HG02938 (cell line): ENCODE results near the gene SSBP3.

Experiments
- ATAC-seq: cut with Tn5 transposase; IDR thresholded peaks from one replicate; pipeline ENCODE4 v1.9.1; 2021; ENCODE audit warnings: mild to moderate bottlenecking, moderate library complexity; ENCODE audit not compliant: unreplicated experiment

The SSBP3 gene

DNA sequence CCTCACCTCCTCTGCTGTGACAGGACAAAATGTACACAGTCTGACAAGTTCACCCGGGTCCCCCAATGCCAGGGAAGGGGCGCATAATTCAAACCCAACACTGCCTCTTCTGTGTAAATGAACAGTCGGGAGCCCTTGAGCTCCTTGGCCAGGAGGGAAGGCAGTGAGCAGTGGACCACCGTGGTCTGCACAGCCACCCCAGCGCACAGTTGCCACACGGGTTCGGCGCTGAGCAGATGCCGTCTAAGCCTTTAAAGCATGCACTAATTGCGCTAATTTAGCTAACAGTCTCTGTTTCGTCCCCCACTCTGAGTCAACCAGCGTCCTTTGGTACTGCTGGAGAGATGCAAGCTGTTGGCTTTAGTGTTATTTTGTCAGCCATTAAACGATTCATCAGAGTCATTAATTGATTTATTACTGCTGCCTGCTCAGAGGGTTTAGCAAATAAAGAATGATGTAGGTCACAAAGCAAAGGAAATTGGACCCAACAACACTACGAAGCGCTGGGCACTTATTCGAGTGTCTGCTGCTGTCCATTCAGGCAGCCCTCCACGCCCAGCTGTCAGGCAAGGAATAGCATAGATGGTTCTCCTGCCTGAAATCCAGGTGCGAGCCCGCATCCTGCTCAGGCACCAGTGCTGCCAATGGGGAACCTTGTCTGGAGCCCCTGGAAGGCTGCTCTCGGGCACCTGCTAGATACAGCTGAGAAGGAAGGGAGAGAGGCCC, 114.8 kb downstream of the SSBP3 start:
- ATAC-seq, result no peak

DNA sequence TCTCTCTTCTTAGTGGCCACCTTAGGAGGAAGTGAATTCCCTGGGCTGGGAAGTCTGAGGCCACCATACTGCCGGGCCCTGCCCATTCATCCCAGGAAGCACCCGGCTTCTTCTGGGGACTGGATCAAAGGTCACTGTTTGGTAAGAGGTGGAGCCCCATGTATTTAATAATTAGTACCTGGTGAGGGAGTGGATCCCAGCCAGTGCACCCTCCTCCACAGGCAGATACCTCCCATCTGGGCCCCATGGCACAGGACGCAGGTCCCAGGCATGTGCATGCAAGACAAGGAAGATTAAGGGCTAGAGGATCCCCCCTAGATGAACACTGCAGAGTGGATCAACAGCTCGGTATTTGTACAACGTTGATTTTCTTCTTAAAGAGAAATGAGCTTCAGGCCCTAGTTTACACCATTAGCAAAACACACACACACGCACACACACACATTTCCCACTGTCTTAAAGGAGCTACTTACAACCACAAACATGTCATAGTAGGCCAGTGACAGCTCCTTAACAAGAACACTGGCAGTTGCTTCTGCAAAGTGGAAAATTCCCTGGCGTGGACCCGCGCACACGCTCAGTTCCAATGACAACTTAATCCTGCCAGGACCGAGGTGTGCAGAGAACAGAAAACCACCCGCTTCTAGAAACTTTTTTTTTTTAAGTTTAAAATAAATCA, 115.5 kb downstream of the SSBP3 start:
- ATAC-seq, result no peak

DNA sequence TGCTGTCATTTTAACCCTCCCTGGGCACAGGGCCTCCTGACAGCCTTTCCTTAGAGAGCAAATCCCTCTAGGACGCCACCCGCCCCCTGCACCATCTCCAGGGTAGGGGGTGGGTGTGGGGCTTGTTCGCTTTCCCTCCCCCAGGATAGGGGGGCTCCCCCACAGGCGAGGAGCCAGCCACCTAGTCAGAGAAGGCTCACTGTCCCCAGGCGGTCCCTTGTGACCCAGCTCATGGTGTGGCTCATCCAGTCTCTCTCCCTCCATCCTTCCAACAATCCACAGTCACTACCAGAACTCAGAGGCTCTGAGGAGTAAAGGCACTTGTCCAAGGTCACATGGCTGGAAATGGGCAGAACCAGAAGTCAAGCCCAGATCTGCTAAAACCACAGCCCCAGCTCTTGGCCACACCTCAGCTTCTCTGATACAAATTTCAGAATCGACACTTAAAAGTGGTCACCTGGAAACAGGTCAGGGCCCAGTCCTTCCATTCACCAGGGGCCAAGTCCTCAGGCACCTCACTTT, 116.4 kb downstream of the SSBP3 start:
- no peak for ATAC-seq

DNA sequence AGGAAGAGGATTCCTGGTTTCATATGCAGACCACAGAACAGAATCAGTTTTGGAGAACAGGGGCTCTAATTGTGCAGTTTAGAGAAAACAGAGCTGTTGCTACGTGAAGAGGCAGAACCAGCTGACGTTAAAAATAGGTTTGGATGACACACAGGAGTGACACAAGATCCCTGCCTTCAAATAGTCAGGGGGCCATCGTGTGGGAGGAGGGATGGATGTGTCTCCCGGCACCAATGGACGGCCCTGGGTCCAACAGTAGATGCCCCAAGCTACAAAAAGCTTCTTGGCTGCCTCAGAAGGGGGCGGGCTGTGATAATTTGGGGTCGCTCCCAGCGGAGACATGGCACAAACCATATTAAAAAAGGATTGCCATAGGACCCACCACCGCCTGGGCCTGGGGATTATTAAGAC, 118.4 kb downstream of the SSBP3 start:
- no peak for ATAC-seq

DNA sequence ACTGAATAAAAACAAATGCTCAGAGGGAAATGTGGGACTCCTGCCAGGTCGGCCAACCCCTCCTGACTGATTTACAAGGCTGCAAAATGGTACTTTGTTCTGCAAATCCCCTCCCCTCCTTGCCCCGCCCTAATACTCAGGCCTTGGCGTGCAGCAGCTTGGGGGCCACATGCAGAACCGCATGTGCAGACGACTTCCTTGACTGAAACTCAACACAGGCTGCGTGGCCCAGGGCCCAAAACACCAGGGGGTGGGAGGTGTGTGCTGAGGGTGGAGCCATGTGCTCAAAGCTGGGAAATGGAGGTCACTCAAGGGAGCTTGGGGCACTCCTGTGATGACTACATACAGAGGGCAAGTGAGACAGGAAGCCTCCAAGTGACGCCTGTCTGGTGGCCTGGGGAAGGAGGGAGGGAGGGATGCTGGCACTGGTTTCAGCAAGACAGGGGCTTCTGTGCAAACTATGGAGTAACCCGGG, 119.0 kb downstream of the SSBP3 start:
- peak; percentile 78 for ATAC-seq

DNA sequence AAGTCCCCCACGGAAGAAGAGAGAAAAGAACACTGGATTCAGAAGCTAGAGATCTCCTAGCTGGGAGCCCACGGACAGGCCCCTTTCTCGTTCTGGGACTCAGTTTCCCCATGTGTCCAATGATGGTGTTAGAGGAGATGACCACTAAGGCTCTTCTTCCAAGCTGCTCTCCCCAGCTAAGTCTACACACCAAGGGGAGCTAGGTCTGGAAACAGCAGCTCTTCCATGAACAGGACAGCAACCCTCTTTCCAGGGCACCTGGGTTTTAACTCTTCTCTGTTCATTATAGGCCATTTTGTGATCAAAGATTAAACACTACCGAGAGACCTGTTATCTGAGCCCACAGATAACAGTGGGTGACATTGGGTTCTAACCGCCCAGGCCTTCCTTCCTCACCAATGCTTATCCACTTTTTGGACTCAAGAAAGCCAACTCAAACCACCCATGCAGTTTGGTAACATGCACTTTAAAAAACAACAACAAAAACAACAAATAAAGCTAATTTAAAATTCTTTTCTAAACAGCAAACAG, 120.3 kb downstream of the SSBP3 start:
- no peak for ATAC-seq

DNA sequence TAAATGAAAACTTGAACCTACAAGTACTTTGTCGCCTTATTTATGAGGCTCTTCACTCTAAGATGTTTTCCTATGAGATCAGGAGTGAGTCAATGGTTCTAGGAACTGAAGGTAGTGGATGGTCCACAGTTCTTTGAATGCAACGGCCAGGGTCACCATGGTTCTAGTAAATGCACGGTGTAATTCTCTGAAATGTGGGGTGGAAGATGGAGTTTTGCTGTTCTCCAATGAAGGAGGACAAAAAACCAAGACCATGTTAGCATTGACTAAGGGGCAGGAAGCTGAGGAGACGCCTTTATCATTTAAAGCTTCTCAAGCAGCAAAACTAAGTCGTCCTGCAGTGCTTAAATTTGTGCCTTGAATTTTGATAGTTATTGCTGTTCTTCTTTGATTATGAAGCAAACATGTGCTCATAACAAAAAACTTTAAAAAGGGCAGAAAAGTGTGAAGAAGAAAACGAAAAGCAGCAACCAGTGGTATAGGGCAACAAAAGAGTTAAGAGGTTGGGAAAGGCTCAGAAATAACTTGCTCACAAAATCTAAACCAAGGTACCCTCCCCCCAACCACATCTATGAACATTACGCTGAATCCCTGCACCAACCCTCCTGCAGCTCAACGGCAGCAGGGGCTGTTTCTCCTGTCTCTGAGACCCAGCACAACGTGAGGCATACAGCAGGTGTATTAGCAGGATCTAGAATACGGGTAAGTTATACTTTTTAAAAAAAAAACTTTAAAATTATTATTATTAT, 121.2 kb downstream of the SSBP3 start:
- no peak for ATAC-seq

DNA sequence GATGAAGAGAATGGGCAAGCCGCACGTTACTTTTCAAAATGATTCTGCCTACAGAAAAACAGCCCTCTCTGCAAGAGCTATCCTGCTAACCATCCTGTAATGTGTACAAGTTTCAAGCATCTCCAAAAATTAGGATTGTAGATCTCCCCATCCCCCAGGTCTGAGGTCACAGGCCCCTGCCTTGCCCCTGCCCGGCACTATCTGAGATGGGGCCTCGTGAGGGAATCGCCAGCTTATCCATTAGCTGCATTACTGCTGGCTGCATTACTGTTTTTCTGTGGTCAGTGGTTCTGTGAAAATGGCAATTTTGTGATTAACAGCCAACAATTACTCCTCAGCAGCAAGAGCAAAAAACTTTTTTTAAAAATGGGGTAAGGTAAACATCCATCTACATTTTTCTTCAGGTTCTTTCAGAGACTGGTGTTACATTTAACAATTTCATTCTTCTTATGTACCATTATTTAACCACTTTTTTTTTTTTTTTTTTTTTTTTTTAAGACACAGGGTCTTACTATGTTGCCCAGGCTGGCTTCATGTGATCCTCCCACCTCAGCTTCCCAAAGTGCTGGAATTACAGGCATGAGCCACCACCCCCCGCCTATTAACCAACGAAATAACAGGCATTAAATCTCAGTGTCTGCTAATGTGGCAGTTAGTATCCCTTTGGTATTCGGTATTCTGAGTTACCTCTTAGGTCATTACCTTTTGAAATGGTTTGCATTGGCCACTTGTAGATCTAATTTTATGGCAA, 122.4 kb downstream of the SSBP3 start:
- ATAC-seq, result no peak

DNA sequence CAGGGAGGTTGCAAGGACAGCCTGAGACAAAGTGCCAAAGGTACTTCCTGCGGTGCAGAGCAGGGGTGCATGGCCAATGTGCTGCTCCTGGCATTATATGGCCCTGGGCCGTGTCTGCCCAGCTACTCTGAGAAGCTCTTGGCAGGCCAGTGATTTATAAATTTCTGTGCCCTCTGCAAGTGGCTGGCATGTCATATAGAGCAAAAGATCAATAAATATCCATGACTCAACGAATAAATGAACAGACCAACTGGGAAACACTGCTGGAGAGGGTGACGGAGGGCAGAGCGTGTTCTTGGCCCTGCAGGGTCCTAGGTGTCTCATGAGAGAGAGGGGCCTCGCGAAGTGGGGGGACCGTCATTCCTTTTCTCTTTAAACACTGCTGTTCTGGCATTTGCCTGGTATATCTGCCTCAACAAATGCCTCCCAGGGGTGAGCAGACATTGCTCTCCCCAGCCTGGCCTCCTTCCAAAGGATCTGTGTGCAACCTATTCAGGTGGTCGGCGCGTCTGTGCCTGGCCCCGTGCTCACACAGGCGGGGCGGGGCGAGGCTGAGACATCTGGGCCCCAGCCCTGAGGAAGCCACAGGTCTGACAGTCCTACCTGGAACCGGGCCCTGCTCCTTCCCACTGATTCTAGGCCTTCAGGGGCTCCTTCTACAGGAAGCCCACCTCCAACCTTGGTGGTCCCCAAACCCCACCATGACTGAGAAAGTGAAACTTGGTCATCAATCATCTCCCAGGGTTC, 123.9 kb downstream of the SSBP3 start:
- ATAC-seq, result no peak

DNA sequence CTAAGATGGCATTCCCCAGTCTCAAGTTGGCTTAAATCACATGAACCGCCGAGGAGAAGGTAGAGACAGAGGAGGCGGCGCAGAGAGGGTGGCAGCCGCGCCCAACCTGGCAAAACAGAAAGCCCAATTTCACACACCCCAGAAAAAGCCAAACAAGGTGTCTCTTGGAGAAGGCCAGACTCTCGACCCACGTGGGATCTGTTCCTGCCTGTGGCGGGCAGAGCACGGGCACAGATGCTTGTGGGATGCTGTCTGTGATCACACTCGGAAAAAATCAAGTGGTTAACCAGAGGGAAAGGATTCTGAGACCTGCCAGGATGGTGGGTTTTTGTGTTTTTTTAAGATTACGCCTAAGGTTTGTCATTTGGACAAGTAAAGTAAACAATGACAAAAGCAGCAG, 125.5 kb downstream of the SSBP3 start:
- ATAC-seq, result no peak

DNA sequence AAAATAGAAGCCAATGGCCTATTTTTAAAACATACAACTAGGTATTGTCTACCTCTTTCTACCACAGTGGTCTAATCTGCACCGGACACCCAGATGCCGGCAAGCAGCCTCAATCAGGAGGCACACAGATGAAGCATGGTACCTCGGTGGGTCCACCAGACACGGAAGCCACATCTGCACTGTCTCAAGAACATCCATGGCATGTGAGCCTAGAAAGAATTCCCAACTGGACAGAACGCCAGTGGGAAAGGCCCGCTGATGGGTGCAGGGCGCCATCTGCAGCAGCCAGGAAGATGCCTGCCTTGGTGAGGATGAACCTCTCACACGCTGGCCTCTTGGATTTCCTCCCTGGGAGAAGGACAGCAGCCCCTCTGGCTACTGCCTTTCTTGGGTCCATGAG, 126.7 kb downstream of the SSBP3 start:
- ATAC-seq, result no peak

DNA sequence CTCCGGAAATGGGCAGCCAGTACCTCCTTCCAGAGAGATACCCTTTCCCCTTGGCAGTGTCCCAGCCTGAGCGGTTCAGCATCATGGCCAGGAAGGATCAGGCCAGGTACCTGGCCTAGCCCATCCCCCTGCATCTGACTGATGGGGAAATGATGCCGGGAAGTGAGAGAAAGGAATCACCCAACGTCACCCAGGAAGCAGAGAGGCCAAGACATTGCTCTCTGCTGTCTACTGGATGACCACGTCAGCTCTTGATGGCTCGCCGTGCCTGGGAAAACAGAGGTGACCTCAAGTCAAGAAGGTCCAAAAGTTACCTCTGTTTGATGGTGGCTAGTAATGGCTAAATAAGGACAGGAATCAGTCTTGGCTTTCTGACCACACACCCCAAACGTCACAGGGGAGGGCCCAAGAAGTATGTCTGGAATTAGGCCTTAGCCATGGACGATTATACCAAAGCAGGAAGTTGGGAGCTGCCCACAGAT, 127.2 kb downstream of the SSBP3 start:
- ATAC-seq, result no peak

DNA sequence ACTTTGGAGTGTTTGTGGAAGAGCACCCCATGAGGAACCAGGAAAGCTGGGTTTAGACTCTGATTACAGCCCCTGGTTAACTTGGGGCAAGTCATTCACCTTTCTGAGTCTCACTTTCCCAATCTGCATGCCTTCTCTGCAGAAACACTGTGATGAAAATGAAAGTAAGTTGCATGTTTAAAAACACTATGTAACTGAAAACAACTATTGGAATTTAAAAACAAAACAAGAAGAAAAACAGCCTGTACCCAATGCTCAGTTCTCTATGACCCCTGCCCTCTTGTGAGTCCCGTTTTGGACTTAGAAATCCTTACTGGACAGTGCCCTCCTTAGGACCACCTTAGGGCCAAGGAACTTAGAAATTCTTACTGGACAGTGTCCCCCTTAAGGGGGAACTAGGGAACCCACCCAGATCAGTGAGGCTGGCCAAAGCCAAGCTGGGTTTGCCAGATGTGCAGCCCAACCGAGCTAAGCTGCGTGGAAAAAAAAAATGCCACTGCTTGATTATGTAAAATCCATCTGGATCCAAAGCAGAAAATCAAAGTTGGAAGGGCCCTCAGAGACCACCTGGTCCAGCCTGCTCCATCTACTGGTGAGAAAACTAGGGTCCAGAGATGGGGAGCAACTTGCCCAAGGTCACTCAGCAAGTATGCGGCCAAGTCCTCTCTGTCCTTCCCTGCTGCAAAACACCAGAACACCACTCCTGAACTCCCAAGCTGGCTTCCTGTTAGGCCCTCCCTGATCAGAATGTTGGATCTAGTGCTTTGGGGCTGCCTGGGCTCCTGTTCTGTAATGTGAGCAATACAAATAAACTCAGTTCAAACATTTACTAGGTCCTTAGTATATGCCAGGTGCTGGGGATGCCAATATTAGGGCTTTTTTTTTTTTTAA, 128.5 kb downstream of the SSBP3 start:
- ATAC-seq, result no peak

DNA sequence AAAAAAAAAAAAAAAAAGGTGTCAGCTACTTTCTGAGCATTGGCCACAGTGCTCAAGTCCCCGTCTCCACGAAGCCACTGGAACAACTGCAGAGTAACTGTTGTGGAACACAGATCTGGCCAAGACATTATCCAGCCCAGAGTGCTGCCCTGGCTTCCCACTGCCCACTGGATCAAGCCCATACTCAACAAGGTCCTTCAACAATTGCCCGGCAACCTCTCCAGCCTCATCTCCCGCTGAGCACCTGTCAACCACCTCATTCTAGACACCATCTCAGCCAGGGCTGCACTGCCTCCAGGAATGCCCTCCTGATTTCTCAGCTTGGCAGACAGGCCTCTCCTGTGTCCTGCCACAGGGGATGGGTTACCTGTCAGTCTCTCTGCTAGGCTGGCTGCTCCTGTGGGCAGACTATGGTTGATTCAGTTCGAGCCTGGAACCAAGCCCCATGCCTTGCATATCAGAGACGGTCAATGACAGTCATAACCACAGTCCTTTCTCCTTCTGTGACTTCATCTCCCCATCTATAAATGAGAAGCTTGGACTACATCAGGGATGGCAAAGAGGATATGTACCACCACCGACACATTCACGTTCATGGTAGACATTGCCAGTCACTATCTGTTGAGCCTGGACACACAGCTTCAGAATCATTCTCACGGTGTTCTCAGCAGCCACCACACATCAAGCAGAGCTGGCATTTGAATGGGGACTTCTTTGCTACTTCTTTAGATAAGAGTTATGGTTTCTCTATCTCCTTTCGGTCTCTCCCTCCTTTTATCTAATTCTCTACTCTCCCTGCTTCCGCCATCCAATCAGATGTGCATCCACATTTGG, 129.4 kb downstream of the SSBP3 start:
- ATAC-seq, result no peak

DNA sequence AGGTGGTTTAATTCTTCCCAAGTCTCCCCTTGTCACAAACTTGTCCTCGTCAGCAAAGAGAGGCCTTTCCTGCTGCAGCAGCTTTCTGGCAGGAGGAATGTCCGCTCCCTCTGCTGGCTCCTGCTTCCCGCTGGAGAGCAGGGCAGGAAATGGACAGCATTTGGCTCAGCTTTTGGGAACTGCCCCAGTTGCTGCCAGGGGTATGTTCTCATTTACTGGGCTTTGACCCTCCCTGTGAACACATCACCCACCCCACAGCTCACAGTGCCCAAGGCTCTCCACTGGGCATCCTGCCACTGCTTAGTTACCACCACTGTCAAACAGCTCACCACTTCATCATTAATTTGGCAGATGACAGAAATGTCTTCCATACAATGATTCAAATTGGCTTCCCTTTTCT, 130.8 kb downstream of the SSBP3 start:
- ATAC-seq, result no peak

DNA sequence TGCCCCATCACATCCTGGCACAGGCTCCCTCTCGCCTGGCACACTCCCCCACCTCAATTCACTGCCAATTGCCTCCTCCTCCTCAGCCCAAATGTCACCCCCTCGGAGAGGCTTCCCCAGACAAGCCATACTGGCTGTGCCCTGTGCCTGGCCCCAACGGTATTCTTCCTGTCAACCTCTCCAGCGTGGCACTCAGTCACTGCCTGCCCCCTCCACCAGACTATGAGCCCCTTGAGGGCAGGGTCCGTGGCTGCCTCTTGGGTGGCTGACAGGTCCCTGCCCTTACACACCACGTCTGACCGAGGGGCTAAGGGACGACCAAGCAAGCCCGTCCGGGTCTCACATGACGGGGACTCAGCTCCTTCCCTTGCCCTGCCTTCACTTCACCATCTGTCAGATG, 131.3 kb downstream of the SSBP3 start:
- ATAC-seq, result no peak

DNA sequence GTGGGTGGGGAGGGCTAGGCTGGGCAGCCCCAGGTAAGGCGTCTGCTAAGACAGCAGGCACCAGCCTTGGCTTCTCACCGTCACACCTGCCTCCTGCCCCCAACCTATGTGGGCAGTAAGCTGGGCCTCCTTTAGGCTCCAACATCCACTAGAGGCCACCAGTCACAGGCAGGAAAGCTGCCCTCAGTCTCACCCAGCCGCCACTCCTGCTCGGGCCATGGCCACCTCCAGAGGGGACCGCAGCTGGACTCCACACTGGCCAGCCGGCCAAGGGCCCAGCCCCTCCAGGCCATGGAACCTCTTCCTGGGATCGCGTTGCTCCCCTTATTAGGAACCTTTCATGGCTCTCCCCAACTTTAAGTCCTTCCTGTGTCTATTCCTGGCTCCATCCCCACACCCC, 131.7 kb downstream of the SSBP3 start:
- no peak for ATAC-seq

DNA sequence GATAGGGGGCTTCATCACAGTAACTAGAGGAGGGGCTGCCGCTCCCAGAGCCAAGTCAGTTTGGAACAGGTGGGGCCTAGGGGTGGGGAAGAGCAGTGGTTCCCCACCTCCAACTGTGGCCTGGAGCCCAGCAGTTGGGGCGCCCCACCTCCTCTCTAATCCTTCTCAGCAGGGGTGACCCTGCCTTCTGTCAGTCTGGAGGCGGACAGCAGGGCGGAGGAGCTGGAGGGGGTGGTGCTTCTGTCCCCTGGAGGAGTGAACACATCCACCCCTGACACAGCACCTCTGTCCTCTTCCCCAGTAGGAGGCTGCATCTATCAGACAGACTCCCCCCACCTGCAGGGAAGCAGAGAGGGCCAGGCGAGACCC, 132.4 kb downstream of the SSBP3 start:
- no peak for ATAC-seq
